Mesendoderm (in vitro differentiated cells): ENCODE data around the gene CERS6.

ENCODE experiments used
- DNase-seq: peaks from one replicate; pipeline ENCODE4 v3.0.0; 2013
- H2AK5ac ChIP-seq: 2 replicates; pipeline ENCODE4 v1.6.1; 2013; ENCODE audit warnings: low read length, inconsistent platforms
- H2BK120ac ChIP-seq: 2 replicates; pipeline ENCODE4 v1.6.1; 2013; ENCODE audit warnings: low read depth, mild to moderate bottlenecking, low read length, moderate library complexity, mixed read lengths
- H2BK15ac ChIP-seq: replicated peaks from 2 replicates; pipeline ENCODE4 v1.6.1; 2013; ENCODE audit warnings: low read depth, mild to moderate bottlenecking, moderate library complexity
- H2BK5ac ChIP-seq: 2 replicates; pipeline ENCODE4 v1.6.1; 2013; ENCODE audit warnings: low read length, inconsistent platforms
- H3K18ac ChIP-seq: 2 replicates; pipeline ENCODE4 v1.6.1; 2013; ENCODE audit warnings: mild to moderate bottlenecking, low read length, mixed read lengths
- H3K23ac ChIP-seq: one replicate; pipeline ENCODE4 v1.6.1; 2013; ENCODE audit warnings: low read length
- H3K27ac ChIP-seq: 2 replicates; pipeline ENCODE4 v1.5.1; 2013; ENCODE audit warnings: low read depth, mild to moderate bottlenecking, inconsistent platforms, low read length, moderate library complexity
- H3K27me3 ChIP-seq: 2 replicates; pipeline ENCODE4 v1.6.1; 2013; ENCODE audit warnings: low read length, control low read depth, mild to moderate bottlenecking, inconsistent platforms; ENCODE audit not compliant: insufficient read depth, poor library complexity
- H3K36me3 ChIP-seq: 2 replicates; pipeline ENCODE4 v1.6.1; 2013; ENCODE audit warnings: low read length, inconsistent platforms; ENCODE audit not compliant: control insufficient read depth, insufficient read depth
- H3K4ac ChIP-seq: one replicate; pipeline ENCODE4 v1.6.1; 2013; ENCODE audit warnings: low read depth, mild to moderate bottlenecking, low read length, moderate library complexity
- H3K4me1 ChIP-seq: 2 replicates; pipeline ENCODE4 v1.6.1; 2013; ENCODE audit warnings: low read depth, low read length, inconsistent platforms; ENCODE audit not compliant: control insufficient read depth
- H3K4me2 ChIP-seq: 2 replicates; pipeline ENCODE4 v1.6.1; 2013; ENCODE audit warnings: low read length
- H3K4me3 ChIP-seq: 2 replicates; pipeline ENCODE4 v1.5.1; 2013; ENCODE audit warnings: mild to moderate bottlenecking, low read length
- H3K56ac ChIP-seq: one replicate; pipeline ENCODE4 v1.6.1; 2013; ENCODE audit warnings: low read length
- H3K79me1 ChIP-seq: 2 replicates; pipeline ENCODE4 v1.6.1; 2013; ENCODE audit warnings: low read length, inconsistent platforms
- H3K79me2 ChIP-seq: 2 replicates; pipeline ENCODE4 v1.6.1; 2013; ENCODE audit warnings: mild to moderate bottlenecking, low read length; ENCODE audit not compliant: control insufficient read depth, insufficient read depth
- H3K9ac ChIP-seq: 2 replicates; pipeline ENCODE4 v1.6.1; 2013; ENCODE audit warnings: low read length, inconsistent platforms
- H4K5ac ChIP-seq: one replicate; pipeline ENCODE4 v1.6.1; 2013; ENCODE audit warnings: low read length
- H4K8ac ChIP-seq: one replicate; pipeline ENCODE4 v1.6.1; 2013; ENCODE audit warnings: low read depth, mild to moderate bottlenecking, control low read depth, low read length, moderate library complexity
- WGBS: extraction: QIAGEN DNeasy Blood & Tissue Kit; methylation state at CpG from one replicate; pipeline ENCODE4 v1.1.7; 2013; ENCODE audit warnings: low lambda C conversion rate, missing lambda C conversion rate; ENCODE audit not compliant: insufficient coverage; ENCODE audit errors: extremely low coverage; 5-methylcytosine and 5-hydroxymethylcytosine counted together

CERS6 gene

GRCh38 chr2:168562971-168563370, 106.9 kb downstream of the CERS6 start:
- Histone ChIP-seq H3K4ac (no peak overlapping the region), H3K79me1 (no peaks in the 10 kb centered on the region), H3K23ac (no peak overlapping the region), H3K4me3 (no peak overlapping the region), H3K4me2 (no peak overlapping the region), H3K9ac (no peak overlapping the region), H3K79me2 (no peaks in the 10 kb centered on the region), H3K36me3 (no peaks in the 10 kb centered on the region), H3K27me3 (no peaks in the 10 kb centered on the region), H3K27ac (no peak overlapping the region), H2BK15ac (no peak overlapping the region), H3K4me1 (no peaks in the 10 kb centered on the region), H2BK5ac (no peak overlapping the region), H3K56ac (no peak overlapping the region), H2BK120ac (no peak overlapping the region), H4K8ac (no peak overlapping the region), H4K5ac (no peak overlapping the region), H2AK5ac (no peak overlapping the region), H3K18ac (no peak overlapping the region)
- no CpG with 5 or more reads among the region's 1 CpG for WGBS
- peak; percentile 29 for DNase-seq

- Histone ChIP-seq H2BK120ac (no peak overlapping the region), H3K18ac (no peak overlapping the region), H2AK5ac (no peak overlapping the region), H3K4ac (no peak overlapping the region), H4K8ac (no peak overlapping the region), H3K56ac (peak overlapping the region; percentile 39), H2BK5ac (no peak overlapping the region), H3K4me1 (no peaks in the 10 kb centered on the region), H4K5ac (no peak overlapping the region), H3K27ac (no peak overlapping the region), H3K23ac (no peak overlapping the region), H3K36me3 (no peaks in the 10 kb centered on the region), H3K27me3 (no peaks in the 10 kb centered on the region), H3K4me3 (no peak overlapping the region), H3K4me2 (no peak overlapping the region), H2BK15ac (no peak overlapping the region), H3K9ac (no peak overlapping the region), H3K79me2 (no peaks in the 10 kb centered on the region), H3K79me1 (peaks cover 6% of the 10 kb centered on the region)
- DNase-seq, result no peak
These were observed 108.6 kb downstream of the CERS6 start for GRCh38 chr2:168564641-168565040.

- Histone ChIP-seq H4K5ac (no peak overlapping the region), H3K18ac (no peak overlapping the region), H2BK120ac (no peak overlapping the region), H3K79me2 (no peaks in the 10 kb centered on the region), H3K79me1 (peaks cover 6% of the 10 kb centered on the region), H3K4ac (no peak overlapping the region), H3K36me3 (no peaks in the 10 kb centered on the region), H3K56ac (no peak overlapping the region), H3K4me3 (no peak overlapping the region), H3K27me3 (no peaks in the 10 kb centered on the region), H3K4me1 (no peaks in the 10 kb centered on the region), H3K9ac (no peak overlapping the region), H3K4me2 (no peak overlapping the region), H2BK5ac (no peak overlapping the region), H4K8ac (no peak overlapping the region), H3K27ac (no peak overlapping the region), H2AK5ac (no peak overlapping the region), H3K23ac (no peak overlapping the region), H2BK15ac (no peak overlapping the region)
- no peak for DNase-seq
- WGBS, result no CpG with 5 or more reads among the region's 6 CpGs
These were observed 109.0 kb downstream of the CERS6 start for GRCh38 chr2:168565112-168565511.

GRCh38 chr2:168565512-168565911, 109.4 kb downstream of the CERS6 start:
- H3K56ac ChIP-seq, result no peak overlapping the region
- H3K4ac ChIP-seq, result no peak overlapping the region
- no peak for DNase-seq
- H3K4me3 ChIP-seq, result no peak overlapping the region
- H2BK120ac ChIP-seq, result no peak overlapping the region
- H3K23ac ChIP-seq, result no peak overlapping the region
- H2AK5ac ChIP-seq, result no peak overlapping the region
- H3K18ac ChIP-seq, result no peak overlapping the region
- no peak overlapping the region for H2BK5ac ChIP-seq
- peaks cover 6% of the 10 kb centered on the region for H3K79me1 ChIP-seq
- H4K8ac ChIP-seq, result no peak overlapping the region
- WGBS, result no CpG with 5 or more reads among the region's 2 CpGs
- no peak overlapping the region for H3K27ac ChIP-seq
- H3K27me3 ChIP-seq, result no peaks in the 10 kb centered on the region
- H3K4me2 ChIP-seq, result no peak overlapping the region
- no peaks in the 10 kb centered on the region for H3K79me2 ChIP-seq
- H2BK15ac ChIP-seq, result no peak overlapping the region
- no peaks in the 10 kb centered on the region for H3K4me1 ChIP-seq
- H4K5ac ChIP-seq, result no peak overlapping the region
- no peaks in the 10 kb centered on the region for H3K36me3 ChIP-seq
- H3K9ac ChIP-seq, result no peak overlapping the region

DNA sequence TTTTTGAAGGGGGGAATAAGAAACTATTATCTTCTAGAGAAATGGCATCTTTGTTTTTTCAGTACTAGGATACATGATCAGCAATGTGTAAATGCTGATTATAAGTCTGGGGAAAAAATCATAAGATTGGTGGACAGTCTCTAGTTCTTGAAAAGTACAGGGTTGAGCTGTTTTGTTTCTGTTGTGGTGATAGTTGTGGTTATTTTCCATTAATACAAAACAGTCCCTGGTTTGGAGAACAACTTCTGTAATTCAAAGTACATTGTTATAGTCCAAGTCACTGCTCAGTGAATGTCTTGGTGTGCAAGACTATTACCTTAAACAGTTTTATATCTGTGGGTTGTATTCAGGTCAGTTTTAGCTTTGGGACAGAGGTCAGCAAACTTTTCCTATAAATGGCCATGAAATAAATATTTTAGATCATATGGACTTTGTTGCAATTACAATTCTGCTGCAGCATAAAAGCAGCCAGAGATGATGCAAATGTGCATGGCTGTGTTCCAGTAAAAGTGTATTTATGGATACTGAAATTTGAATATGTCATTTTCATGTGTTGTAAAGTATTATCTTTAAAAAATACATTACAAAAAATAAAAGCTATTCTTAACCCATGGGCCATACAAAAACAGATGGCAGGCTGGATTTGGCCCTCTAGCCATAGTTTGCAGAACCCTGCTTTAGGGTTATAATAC, 111.0 kb downstream of the CERS6 start:
- no peak overlapping the region for H3K4me3 ChIP-seq
- H3K4me1 ChIP-seq, result no peaks in the 10 kb centered on the region
- H3K9ac ChIP-seq, result no peak overlapping the region
- no peak overlapping the region for H3K23ac ChIP-seq
- no peak overlapping the region for H3K27ac ChIP-seq
- DNase-seq, result no peak
- H3K18ac ChIP-seq, result no peak overlapping the region
- H3K36me3 ChIP-seq, result no peaks in the 10 kb centered on the region
- H2AK5ac ChIP-seq, result no peak overlapping the region
- H3K79me1 ChIP-seq, result peaks cover 6% of the 10 kb centered on the region
- H3K4me2 ChIP-seq, result no peak overlapping the region
- H3K27me3 ChIP-seq, result no peaks in the 10 kb centered on the region
- no peak overlapping the region for H3K4ac ChIP-seq
- no peak overlapping the region for H4K8ac ChIP-seq
- no peak overlapping the region for H4K5ac ChIP-seq
- H2BK120ac ChIP-seq, result no peak overlapping the region
- no peaks in the 10 kb centered on the region for H3K79me2 ChIP-seq
- no peak overlapping the region for H3K56ac ChIP-seq
- H2BK15ac ChIP-seq, result no peak overlapping the region
- H2BK5ac ChIP-seq, result no peak overlapping the region

- Histone ChIP-seq H3K4me3 (no peak overlapping the region), H3K18ac (no peak overlapping the region), H4K5ac (no peak overlapping the region), H3K4me1 (no peaks in the 10 kb centered on the region), H3K79me2 (no peaks in the 10 kb centered on the region), H3K4ac (no peak overlapping the region), H2BK15ac (no peak overlapping the region), H3K9ac (no peak overlapping the region), H2BK120ac (no peak overlapping the region), H3K27ac (no peak overlapping the region), H4K8ac (no peak overlapping the region), H2BK5ac (no peak overlapping the region), H3K56ac (no peak overlapping the region), H3K4me2 (no peak overlapping the region), H2AK5ac (no peak overlapping the region), H3K36me3 (no peaks in the 10 kb centered on the region), H3K79me1 (peaks cover 9% of the 10 kb centered on the region), H3K27me3 (no peaks in the 10 kb centered on the region), H3K23ac (no peak overlapping the region)
- DNase-seq, result no peak
- no CpG with 5 or more reads among the region's 4 CpGs for WGBS
These were observed 111.8 kb downstream of the CERS6 start for GRCh38 chr2:168567836-168568235.
